ENCODE data around the gene MYEOV.

The MYEOV gene

DNA sequence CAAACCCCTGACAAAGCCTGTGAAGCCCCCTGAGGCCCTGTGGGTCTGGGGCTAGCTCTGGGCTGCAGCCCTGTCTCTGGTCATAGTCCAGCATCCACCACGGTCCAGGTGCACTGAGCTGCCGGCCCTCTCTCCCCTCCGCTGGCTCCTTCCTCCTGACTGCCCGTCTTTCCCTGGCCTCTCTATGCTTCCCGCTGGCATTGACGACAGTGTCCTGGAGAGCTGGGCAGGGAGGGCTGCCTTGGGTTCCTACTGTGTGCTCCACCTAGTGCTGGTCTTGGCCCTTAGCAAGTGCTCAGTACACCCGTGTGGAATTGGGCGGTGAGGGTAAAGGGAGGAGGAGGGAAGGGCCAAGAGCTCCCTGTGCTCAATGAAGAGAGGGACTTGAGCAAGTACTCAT, 868 bp upstream of the MYEOV start:
- no peak overlapping the region for H3K4me3 ChIP-seq (ENCODE audit: low read depth, low read length)
- H3K9me3 ChIP-seq (ENCODE audit: control insufficient read depth, insufficient read depth, low read depth, low read length): no peaks in the 10 kb centered on the region
- TF ChIP-seq ZNF48 (tag by site-specific recombination; IDR thresholded peaks at IDR 0.05) (no peak), ZNF404 (tag by site-specific recombination; IDR thresholded peaks at IDR 0.05) (no peak), HOXD13 (CRISPR knock-in tag; IDR thresholded peaks at IDR 0.05; ENCODE audit: borderline replicate concordance) (no peak), ZNF571 (tag by site-specific recombination; IDR thresholded peaks at IDR 0.05) (no peak), KLF9 (tag by site-specific recombination; IDR thresholded peaks at IDR 0.05; ENCODE audit: low read depth) (no peak), ZBTB1 (tag by site-specific recombination; IDR thresholded peaks at IDR 0.05) (no peak), ZNF214 (tag by site-specific recombination; IDR thresholded peaks at IDR 0.05; ENCODE audit: borderline replicate concordance) (no peak), ZNF76 (tag by site-specific recombination; IDR thresholded peaks at IDR 0.05; ENCODE audit: borderline replicate concordance, low read depth) (no peak), ZNF169 (tag by site-specific recombination; IDR thresholded peaks at IDR 0.05) (no peak), SCRT1 (tag by site-specific recombination; IDR thresholded peaks at IDR 0.05; ENCODE audit: borderline replicate concordance) (no peak), ZNF311 (tag by site-specific recombination; IDR thresholded peaks at IDR 0.05; ENCODE audit: borderline replicate concordance) (no peak), ZNF366 (tag by site-specific recombination; conservative IDR thresholded peaks at IDR 0.05) (no peak), ZNF121 (tag by site-specific recombination; IDR thresholded peaks at IDR 0.05) (no peak), ZNF707 (tag by site-specific recombination; IDR thresholded peaks at IDR 0.05) (no peak), ZNF501 (tag by site-specific recombination; IDR thresholded peaks at IDR 0.05) (no peak), ZFP3 (tag by site-specific recombination; IDR thresholded peaks at IDR 0.05; ENCODE audit: low read depth) (no peak), ZNF548 (tag by site-specific recombination; IDR thresholded peaks at IDR 0.05) (no peak), HOXA7 (CRISPR knock-in tag; IDR thresholded peaks at IDR 0.05; ENCODE audit: borderline replicate concordance) (no peak)
- TF ChIP-seq, protein P1, sequence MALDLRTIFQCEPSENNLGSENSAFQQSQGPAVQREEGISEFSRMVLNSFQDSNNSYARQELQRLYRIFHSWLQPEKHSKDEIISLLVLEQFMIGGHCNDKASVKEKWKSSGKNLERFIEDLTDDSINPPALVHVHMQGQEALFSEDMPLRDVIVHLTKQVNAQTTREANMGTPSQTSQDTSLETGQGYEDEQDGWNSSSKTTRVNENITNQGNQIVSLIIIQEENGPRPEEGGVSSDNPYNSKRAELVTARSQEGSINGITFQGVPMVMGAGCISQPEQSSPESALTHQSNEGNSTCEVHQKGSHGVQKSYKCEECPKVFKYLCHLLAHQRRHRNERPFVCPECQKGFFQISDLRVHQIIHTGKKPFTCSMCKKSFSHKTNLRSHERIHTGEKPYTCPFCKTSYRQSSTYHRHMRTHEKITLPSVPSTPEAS (tag by site-specific recombination; IDR thresholded peaks at IDR 0.05): no peak
- TF ChIP-seq, protein P2, sequence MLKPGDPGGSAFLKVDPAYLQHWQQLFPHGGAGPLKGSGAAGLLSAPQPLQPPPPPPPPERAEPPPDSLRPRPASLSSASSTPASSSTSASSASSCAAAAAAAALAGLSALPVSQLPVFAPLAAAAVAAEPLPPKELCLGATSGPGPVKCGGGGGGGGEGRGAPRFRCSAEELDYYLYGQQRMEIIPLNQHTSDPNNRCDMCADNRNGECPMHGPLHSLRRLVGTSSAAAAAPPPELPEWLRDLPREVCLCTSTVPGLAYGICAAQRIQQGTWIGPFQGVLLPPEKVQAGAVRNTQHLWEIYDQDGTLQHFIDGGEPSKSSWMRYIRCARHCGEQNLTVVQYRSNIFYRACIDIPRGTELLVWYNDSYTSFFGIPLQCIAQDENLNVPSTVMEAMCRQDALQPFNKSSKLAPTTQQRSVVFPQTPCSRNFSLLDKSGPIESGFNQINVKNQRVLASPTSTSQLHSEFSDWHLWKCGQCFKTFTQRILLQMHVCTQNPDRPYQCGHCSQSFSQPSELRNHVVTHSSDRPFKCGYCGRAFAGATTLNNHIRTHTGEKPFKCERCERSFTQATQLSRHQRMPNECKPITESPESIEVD (tag by site-specific recombination; IDR thresholded peaks at IDR 0.05): no peak
- no peaks in the 10 kb centered on the region for H3K36me3 ChIP-seq (ENCODE audit: control insufficient read depth in 2 of 2, insufficient read depth in 1 of 2, low read length in 2 of 2)
- H3K27ac ChIP-seq (ENCODE audit: extremely low read depth, low read depth, low read length): no peak overlapping the region
- no peaks in the 10 kb centered on the region for H3K4me1 ChIP-seq (ENCODE audit: control insufficient read depth, insufficient read depth, low read length)
- ChIA-PET POLR2A (interaction anchor here (1.0 kb wide), 1 partner anchor 350 kb away, joined by 4 read pairs; no protein-coding TSS in a partner anchor), CTCF (interaction anchor here (0.6 to 2.7 kb wide), 24 partner anchors 9 to 656 kb away, joined by 3 to 15 read pairs (median 3); no protein-coding TSS in a partner anchor)

DNA sequence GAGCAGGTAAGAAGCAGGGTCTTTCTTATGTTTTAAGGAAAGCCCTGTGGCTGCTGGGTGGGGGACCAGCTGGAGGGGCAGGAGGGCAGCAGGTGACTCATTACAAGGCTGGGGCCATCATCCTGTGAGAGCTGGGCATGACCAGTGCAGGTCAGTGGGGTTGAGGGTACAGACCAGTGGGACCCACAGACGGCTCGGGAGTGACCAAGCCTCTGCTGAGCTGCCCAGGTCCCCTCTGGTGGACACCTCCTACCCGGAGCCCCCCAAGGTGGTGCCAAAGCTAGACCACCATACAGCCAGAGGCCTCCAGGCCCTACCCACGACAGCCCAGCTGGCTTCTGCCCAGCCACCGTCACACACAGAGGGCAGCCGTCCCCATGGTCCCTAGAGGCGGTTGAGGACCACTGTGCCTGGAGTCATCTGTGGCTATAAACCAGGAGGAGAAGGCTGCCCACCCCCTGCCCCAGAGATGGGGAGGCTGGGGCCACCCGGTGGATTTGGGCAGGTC, 670 bp downstream of the MYEOV start:
- ChIA-PET POLR2A (no interaction called here), CTCF (interaction anchor here (0.5 to 1.9 kb wide), 4 partner anchors 23 to 376 kb away, joined by 3 to 7 read pairs (median 4); partner anchors contain the start of gene TPCN2)
- Histone ChIP-seq H3K36me3 (ENCODE audit: control insufficient read depth in 2 of 2, insufficient read depth in 1 of 2, low read length in 2 of 2) (no peaks in the 10 kb centered on the region), H3K4me1 (ENCODE audit: control insufficient read depth, insufficient read depth, low read length) (no peaks in the 10 kb centered on the region), H3K27ac (ENCODE audit: extremely low read depth, low read depth, low read length) (no peak overlapping the region), H3K4me3 (ENCODE audit: low read depth, low read length) (no peak overlapping the region), H3K9me3 (ENCODE audit: control insufficient read depth, insufficient read depth, low read depth, low read length) (no peaks in the 10 kb centered on the region)
- TF ChIP-seq, protein P3, sequence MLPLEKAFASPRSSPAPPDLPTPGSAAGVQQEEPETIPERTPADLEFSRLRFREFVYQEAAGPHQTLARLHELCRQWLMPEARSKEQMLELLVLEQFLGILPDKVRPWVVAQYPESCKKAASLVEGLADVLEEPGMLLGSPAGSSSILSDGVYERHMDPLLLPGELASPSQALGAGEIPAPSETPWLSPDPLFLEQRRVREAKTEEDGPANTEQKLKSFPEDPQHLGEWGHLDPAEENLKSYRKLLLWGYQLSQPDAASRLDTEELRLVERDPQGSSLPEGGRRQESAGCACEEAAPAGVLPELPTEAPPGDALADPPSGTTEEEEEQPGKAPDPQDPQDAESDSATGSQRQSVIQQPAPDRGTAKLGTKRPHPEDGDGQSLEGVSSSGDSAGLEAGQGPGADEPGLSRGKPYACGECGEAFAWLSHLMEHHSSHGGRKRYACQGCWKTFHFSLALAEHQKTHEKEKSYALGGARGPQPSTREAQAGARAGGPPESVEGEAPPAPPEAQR (tag by site-specific recombination; IDR thresholded peaks at IDR 0.05): no peak
- TF ChIP-seq, protein P4, sequence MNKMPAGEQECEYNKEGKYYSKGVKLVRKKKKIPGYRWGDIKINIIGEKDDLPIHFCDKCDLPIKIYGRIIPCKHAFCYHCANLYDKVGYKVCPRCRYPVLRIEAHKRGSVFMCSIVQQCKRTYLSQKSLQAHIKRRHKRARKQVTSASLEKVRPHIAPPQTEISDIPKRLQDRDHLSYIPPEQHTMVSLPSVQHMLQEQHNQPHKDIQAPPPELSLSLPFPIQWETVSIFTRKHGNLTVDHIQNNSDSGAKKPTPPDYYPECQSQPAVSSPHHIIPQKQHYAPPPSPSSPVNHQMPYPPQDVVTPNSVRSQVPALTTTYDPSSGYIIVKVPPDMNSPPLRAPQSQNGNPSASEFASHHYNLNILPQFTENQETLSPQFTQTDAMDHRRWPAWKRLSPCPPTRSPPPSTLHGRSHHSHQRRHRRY (tag by site-specific recombination; IDR thresholded peaks at IDR 0.05): no peak
- TF ChIP-seq ZFHX2 (tag by site-specific recombination; conservative IDR thresholded peaks at IDR 0.05): no peak
- no peak for TF ChIP-seq KLF1 (tag by site-specific recombination; IDR thresholded peaks at IDR 0.05)
- TF ChIP-seq ZNF610 (tag by site-specific recombination; IDR thresholded peaks at IDR 0.05; ENCODE audit: borderline replicate concordance): no peak
- TF ChIP-seq, protein P5, sequence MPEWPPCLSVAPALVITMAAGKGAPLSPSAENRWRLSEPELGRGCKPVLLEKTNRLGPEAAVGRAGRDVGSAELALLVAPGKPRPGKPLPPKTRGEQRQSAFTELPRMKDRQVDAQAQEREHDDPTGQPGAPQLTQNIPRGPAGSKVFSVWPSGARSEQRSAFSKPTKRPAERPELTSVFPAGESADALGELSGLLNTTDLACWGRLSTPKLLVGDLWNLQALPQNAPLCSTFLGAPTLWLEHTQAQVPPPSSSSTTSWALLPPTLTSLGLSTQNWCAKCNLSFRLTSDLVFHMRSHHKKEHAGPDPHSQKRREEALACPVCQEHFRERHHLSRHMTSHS (tag by site-specific recombination; IDR thresholded peaks at IDR 0.05): no peak
- no peak for TF ChIP-seq ZFP41 (tag by site-specific recombination; IDR thresholded peaks at IDR 0.05; ENCODE audit: borderline replicate concordance)
- TF ChIP-seq, protein P6, sequence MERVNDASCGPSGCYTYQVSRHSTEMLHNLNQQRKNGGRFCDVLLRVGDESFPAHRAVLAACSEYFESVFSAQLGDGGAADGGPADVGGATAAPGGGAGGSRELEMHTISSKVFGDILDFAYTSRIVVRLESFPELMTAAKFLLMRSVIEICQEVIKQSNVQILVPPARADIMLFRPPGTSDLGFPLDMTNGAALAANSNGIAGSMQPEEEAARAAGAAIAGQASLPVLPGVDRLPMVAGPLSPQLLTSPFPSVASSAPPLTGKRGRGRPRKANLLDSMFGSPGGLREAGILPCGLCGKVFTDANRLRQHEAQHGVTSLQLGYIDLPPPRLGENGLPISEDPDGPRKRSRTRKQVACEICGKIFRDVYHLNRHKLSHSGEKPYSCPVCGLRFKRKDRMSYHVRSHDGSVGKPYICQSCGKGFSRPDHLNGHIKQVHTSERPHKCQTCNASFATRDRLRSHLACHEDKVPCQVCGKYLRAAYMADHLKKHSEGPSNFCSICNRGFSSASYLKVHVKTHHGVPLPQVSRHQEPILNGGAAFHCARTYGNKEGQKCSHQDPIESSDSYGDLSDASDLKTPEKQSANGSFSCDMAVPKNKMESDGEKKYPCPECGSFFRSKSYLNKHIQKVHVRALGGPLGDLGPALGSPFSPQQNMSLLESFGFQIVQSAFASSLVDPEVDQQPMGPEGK (tag by site-specific recombination; IDR thresholded peaks at IDR 0.05): no peak
- TF ChIP-seq GLI4 (tag by site-specific recombination; IDR thresholded peaks at IDR 0.05): no peak

Measured in HEK293 (cell line).